ENCODE results near the gene BBS9.

GRCh38 chr7:33503014-33503413 lies 373.6 kb downstream of the BBS9 start:
- TF ChIP-seq POLR2AphosphoS5 (IDR thresholded peaks at IDR 0.05) (no peak), CTCF (IDR thresholded peaks at IDR 0.05) (no peak), POLR2A (IDR thresholded peaks at IDR 0.05) (no peak), EP300 (IDR thresholded peaks at IDR 0.05) (no peak)

All from suprapubic skin (tissue), 4 donors.